ENCODE data around the gene YRDC.

GRCh38 chr1:37844536-37844935 lies 36.5 kb upstream of the YRDC start:
- TF ChIP-seq CTCF (conservative IDR thresholded peaks at IDR 0.05; ENCODE audit: low read depth in 2 of 2) (no peak), EZH2 (IDR thresholded peaks at IDR 0.05; ENCODE audit: low read depth, unreplicated experiment) (no peak), NANOG (IDR thresholded peaks at IDR 0.05; ENCODE audit: borderline replicate concordance) (no peak), EZH2phosphoT487 (IDR thresholded peaks at IDR 0.05; ENCODE audit: unreplicated experiment) (no peak), POLR2AphosphoS5 (IDR thresholded peaks at IDR 0.05; ENCODE audit: low read depth) (no peak), CREB1 (CRISPR knock-in tag; IDR thresholded peaks at IDR 0.05; ENCODE audit: low read depth) (no peak)
- TF ChIP-seq, protein P1, sequence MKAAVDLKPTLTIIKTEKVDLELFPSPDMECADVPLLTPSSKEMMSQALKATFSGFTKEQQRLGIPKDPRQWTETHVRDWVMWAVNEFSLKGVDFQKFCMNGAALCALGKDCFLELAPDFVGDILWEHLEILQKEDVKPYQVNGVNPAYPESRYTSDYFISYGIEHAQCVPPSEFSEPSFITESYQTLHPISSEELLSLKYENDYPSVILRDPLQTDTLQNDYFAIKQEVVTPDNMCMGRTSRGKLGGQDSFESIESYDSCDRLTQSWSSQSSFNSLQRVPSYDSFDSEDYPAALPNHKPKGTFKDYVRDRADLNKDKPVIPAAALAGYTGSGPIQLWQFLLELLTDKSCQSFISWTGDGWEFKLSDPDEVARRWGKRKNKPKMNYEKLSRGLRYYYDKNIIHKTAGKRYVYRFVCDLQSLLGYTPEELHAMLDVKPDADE (IDR thresholded peaks at IDR 0.05): no peak
- TF ChIP-seq, protein P2, sequence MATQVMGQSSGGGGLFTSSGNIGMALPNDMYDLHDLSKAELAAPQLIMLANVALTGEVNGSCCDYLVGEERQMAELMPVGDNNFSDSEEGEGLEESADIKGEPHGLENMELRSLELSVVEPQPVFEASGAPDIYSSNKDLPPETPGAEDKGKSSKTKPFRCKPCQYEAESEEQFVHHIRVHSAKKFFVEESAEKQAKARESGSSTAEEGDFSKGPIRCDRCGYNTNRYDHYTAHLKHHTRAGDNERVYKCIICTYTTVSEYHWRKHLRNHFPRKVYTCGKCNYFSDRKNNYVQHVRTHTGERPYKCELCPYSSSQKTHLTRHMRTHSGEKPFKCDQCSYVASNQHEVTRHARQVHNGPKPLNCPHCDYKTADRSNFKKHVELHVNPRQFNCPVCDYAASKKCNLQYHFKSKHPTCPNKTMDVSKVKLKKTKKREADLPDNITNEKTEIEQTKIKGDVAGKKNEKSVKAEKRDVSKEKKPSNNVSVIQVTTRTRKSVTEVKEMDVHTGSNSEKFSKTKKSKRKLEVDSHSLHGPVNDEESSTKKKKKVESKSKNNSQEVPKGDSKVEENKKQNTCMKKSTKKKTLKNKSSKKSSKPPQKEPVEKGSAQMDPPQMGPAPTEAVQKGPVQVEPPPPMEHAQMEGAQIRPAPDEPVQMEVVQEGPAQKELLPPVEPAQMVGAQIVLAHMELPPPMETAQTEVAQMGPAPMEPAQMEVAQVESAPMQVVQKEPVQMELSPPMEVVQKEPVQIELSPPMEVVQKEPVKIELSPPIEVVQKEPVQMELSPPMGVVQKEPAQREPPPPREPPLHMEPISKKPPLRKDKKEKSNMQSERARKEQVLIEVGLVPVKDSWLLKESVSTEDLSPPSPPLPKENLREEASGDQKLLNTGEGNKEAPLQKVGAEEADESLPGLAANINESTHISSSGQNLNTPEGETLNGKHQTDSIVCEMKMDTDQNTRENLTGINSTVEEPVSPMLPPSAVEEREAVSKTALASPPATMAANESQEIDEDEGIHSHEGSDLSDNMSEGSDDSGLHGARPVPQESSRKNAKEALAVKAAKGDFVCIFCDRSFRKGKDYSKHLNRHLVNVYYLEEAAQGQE (IDR thresholded peaks at IDR 0.05; ENCODE audit: unreplicated experiment): no peak
